Suppressor macrophage treated with lipopolysaccharide for 4 hours (primary cell): Measurements from ENCODE around the gene SPG7.
A peak's percentile ranks its signal among the peaks of the same experiment; 100 is the strongest.
"Not testable (repeated sequence)": the region's sequence is repeated elsewhere in the genome, so short reads cannot be mapped to it uniquely, and the experiment has no call there.

Experiments used
- DNase-seq: peaks from one replicate; pipeline ENCODE4 v3.0.0-alpha.2; 2020

The SPG7 gene

GRCh38 chr16:89582614-89583196 lies 74.5 kb downstream of the SPG7 start:
- DNase-seq, result no peak

DNA sequence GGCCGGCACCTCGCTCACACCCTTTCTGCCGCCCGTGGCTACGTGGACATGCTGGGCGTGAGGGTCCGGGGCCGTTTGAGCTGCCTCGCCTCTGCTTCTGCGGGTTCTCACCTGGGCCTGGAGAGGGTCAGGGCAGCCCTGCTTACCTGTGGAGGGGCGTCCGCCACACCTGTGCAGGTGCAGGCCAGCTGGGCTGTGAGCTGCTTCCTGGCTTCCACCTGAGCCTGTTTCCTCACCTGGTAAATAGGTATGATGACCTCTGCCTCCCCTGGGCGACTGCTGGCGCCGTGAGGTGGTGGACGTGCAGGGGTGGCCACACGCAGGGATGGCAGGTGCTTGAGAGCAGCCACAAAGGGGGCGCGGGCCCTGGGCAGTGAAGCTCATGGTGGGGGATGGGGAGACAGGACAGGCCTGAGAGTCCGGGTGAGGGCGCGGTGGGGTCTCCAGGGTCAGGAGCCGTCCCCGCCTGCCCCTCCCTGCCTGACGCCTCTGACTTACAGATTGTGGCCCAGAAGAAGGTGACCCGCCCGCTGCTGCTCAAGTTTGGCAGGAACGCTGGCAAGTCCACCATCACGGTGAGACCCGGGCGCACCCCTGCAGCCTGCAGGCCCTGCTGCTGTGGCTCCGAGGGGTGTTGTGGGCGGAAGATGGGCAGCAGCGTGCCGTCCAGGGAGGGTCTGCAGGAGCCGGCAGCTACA lies 75.1 kb downstream of the SPG7 start:
- DNase-seq, result no peak

- no peak for DNase-seq
Observed at GRCh38 chr16:89583895-89584644, 75.9 kb downstream of the SPG7 start.

GRCh38 chr16:89584768-89585549 lies 76.8 kb downstream of the SPG7 start:
- DNase-seq, result no peak

GRCh38 chr16:89586218-89586617 lies 78.0 kb downstream of the SPG7 start:
- no peak for DNase-seq

GRCh38 chr16:89586853-89587252 lies 78.7 kb downstream of the SPG7 start:
- DNase-seq, result no peak

DNA sequence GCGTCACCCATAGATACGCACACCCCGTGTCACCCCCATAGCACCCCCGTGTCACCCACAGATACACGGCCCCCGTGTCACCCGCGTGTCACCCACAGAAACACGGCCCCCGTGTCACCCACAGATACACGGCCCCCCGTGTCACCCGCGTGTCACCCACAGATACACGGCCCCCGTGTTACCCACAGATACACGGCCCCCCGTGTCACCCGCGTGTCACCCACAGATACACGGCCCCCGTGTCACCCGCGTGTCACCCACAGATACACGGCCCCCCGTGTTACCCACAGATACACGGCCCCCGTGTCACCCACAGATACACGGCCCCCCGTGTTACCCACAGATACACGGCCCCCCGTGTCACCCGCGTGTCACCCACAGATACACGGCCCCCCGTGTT lies 79.5 kb downstream of the SPG7 start:
- DNase-seq, result not testable (repeated sequence)

- no peak for DNase-seq
Observed at GRCh38 chr16:89588413-89589109, 80.4 kb downstream of the SPG7 start.

DNA sequence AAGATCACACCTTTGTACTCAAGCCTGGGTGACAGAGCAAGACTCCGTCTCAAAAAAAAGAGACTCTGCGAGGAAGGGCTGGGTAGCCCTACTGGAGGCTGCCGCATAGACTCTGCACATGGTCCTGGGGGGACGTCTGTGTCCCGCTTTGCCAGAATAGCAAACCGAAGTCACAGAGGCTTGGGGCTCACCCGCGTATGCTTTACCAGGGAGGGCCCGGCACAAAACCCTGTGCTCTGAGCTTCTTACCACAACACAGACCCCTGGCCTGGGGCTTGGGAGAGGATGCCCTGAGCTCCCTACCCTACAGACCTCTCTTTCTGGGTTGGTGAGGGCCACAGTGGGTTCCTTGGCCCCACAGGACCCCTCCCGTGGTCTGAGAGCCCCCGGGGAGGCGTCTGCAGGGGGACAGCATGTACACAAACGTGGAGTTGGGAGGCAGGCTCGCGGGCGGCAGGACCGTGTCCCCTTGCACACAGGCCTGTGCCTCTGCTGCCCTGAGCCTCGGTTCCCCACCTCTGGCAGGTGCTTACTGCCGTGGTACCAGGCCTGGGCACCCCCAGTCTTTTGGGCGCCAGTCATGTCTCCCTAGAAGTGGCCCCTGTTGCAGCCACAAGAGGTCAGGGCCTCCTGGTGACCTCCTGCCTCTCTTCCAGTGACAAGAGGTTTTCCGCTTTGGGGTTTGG lies 81.2 kb downstream of the SPG7 start:
- DNase-seq, result no peak

DNA sequence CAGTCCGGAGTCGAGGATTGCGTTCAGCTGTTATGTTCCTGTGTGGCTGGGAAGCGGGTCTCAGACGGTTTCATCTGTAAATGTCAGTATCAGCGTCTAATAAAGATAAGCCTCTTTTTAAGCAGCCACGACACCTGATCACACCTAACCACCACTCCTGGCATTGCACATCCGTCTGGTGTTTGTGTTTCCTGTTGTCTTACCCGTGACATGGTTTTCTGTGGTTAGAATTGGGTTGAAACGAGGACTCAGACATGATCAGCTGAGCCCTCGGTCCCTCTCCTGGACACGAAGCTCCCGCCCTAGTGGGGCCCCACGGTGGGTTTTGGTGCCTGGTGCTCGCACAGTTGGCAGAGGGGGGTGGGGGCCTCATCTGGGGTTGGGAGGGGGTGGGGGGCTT lies 85.6 kb downstream of the SPG7 start:
- no peak for DNase-seq

DNA sequence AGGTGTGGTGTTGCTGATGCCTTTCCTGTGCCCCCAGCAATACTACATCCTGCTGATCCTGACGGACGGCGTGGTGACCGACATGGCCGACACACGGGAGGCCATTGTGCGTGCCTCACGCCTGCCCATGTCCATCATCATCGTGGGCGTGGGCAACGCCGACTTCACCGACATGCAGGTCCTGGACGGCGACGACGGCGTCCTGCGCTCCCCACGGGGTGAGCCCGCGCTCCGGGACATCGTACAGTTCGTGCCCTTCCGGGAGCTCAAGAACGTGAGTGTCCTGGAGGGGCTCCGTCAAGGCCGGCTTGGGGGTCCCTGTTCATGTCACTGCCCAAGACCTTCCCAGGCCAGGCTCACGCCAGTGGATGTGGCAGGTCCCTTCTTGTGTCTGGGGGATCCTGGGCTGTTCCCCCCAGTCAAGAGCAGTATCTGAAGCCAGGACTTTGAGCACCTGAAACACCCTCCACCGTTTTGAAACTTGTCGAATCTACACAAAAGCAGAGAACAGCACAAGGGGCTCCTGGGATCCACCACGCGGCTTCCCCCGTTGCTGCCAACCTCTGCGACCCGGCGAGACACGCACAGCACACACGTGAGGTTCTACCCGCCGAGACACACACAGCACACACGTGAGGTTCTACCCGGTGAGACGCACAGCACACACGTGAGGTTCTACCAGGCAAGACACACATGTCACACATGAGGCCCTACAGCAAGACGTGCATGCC lies 87.3 kb downstream of the SPG7 start:
- DNase-seq, result no peak

DNA sequence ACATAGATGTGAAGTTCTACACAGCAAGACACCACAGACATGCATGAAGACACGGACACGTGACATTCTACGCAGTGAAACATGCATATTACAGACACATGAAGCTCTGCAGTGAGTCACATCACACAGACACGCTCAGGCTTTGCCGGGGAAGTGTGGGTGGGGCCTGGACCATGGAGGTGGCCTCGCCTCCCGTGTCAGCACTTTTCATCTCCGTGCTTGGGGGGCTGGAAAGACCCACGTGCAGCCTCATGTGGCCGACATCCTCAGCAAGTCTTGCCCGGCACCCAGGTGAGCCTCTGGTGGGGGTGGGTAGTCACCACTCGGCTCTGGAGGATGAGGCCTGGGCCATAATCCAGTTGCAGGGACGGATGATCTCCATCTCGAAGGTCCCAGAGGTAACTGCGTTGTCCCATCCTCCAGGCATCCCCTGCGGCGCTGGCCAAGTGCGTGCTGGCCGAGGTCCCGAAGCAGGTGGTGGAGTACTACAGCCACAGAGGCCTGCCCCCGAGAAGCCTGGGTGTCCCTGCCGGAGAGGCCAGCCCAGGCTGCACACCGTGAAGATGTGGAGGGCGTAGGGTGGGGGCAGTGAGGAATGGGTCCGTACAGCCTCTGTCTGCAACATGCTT lies 88.0 kb downstream of the SPG7 start:
- no peak for DNase-seq

GRCh38 chr16:89596957-89597649 lies 88.9 kb downstream of the SPG7 start:
- DNase-seq, result no peak

GRCh38 chr16:89598199-89598598 lies 90.0 kb downstream of the SPG7 start:
- DNase-seq, result no peak

DNA sequence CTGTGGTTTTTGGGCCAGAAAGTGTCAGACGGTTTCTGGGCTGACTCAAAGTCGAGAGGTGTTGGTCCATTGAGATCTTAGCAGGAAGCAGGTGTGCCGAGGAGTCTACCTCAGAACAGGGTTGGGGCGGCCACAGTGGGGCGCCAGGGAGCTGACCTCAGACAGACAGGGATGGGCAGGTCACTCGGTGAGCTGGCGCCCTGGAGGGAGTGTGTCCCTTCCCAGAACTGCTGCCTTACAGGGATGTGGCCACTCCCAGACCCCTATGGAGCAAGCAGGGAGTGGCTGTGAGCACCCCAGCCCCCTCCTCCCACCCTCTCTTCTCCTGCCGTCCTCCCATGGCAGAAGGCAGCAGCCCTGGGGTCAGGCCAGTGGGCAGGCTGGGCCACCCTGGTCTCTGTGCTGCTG lies 91.3 kb downstream of the SPG7 start:
- DNase-seq, result no peak

- DNase-seq, result no peak
Observed at GRCh38 chr16:89599902-89600301, 91.7 kb downstream of the SPG7 start.

GRCh38 chr16:89600427-89600826 lies 92.2 kb downstream of the SPG7 start:
- no peak for DNase-seq

GRCh38 chr16:89600956-89601355 lies 92.8 kb downstream of the SPG7 start:
- DNase-seq, result no peak

- DNase-seq, result no peak
Observed at GRCh38 chr16:89601906-89602272, 93.7 kb downstream of the SPG7 start.

GRCh38 chr16:89602273-89602951 lies 94.2 kb downstream of the SPG7 start:
- peak; percentile 64 for DNase-seq
